ENCODE results near the gene DISP2.
A peak's percentile ranks its signal among the peaks of the same experiment; 100 is the strongest.

Gene DISP2, protein sequence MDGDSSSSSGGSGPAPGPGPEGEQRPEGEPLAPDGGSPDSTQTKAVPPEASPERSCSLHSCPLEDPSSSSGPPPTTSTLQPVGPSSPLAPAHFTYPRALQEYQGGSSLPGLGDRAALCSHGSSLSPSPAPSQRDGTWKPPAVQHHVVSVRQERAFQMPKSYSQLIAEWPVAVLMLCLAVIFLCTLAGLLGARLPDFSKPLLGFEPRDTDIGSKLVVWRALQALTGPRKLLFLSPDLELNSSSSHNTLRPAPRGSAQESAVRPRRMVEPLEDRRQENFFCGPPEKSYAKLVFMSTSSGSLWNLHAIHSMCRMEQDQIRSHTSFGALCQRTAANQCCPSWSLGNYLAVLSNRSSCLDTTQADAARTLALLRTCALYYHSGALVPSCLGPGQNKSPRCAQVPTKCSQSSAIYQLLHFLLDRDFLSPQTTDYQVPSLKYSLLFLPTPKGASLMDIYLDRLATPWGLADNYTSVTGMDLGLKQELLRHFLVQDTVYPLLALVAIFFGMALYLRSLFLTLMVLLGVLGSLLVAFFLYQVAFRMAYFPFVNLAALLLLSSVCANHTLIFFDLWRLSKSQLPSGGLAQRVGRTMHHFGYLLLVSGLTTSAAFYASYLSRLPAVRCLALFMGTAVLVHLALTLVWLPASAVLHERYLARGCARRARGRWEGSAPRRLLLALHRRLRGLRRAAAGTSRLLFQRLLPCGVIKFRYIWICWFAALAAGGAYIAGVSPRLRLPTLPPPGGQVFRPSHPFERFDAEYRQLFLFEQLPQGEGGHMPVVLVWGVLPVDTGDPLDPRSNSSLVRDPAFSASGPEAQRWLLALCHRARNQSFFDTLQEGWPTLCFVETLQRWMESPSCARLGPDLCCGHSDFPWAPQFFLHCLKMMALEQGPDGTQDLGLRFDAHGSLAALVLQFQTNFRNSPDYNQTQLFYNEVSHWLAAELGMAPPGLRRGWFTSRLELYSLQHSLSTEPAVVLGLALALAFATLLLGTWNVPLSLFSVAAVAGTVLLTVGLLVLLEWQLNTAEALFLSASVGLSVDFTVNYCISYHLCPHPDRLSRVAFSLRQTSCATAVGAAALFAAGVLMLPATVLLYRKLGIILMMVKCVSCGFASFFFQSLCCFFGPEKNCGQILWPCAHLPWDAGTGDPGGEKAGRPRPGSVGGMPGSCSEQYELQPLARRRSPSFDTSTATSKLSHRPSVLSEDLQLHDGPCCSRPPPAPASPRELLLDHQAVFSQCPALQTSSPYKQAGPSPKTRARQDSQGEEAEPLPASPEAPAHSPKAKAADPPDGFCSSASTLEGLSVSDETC (N-terminal part only)

DNA sequence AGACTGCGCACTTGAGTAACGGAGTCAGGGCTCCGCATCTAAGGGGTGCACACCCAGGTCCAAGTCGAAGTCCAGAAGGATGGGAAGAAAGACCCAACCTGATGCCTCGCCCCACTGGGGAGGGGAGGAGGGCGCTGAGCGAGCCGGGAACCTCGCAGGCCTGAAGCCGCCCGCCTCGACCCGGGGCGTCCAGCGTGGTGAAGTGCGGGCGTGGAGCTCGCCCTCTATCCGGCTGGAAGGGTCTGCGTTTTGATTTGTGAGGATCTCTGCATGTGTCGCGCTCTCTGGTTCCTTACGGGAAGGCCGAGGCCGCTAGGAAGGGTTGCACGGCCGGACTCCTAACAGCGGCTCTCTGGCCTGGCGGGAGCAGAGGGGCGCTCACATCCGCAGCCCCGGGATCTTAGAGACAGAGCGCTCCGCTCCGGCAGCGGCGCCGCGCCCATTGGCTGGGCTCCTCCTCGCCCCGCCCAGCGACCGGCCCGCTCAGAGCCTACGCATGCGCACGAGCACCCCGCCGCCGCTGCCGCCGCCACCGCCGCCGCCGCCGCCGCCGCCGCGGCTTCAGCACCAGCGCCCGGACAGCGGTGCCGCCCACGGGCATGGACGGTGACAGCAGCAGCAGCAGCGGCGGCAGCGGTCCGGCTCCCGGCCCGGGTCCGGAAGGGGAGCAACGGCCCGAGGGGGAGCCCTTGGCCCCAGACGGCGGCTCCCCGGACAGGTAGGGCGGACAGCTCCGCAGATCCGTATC lies at the start of gene DISP2:
Gene DISP2, plus strand, starts transcription at position 497 of the 748 bp plus-strand sequence. Its CDS starts 103 bp downstream, at position 600.
- Histone ChIP-seq H3K36me3 (ENCODE audit: insufficient read depth, low read length) (no peaks in the 10 kb centered on the region), H3K4me1 (ENCODE audit: insufficient read depth, low read length) (peaks cover 11% of the 10 kb centered on the region), H3K9ac (ENCODE audit: low read depth, low read length) (peak within 1 kb of the TSS; percentile 40), H3K9me3 (ENCODE audit: control insufficient read depth, insufficient read depth, low read length) (no peaks in the 10 kb centered on the region)

DNA sequence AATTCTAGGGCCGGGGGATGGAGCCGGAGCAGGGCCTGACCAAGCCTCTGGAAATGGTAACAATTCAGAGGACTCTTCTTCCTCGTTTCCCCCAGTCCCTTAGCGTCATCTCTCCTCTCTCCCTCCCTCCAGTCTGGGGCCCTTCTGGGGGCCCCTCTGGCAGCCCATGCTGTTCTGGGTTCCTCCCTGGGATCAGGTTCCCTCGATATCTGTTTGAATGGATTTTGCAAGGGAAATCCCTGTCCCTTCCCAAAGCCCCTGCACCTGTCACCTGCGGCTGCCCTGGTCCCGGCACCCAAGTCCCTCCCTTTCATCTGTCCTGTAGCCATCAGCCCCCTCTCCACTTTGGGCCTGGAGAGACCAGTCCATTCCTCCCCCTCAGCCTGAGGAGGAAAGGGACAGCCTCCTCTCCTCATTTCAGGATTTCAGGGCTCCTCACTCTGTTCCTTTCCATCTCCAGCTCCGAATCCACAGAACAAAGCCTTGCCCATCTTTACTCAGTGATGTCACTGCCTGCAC lies 48.6 kb upstream of the DISP2 start:
- H3K36me3 ChIP-seq (ENCODE audit: insufficient read depth, low read length), result no peaks in the 10 kb centered on the region
- no peaks in the 10 kb centered on the region for H3K9me3 ChIP-seq (ENCODE audit: control insufficient read depth, insufficient read depth, low read length)
- H3K9ac ChIP-seq (ENCODE audit: low read depth, low read length), result no peak overlapping the region
- peaks cover 18% of the 10 kb centered on the region; the same call in 1 of the 2 replicates for H3K4me1 ChIP-seq (ENCODE audit: insufficient read depth, low read length)

DNA sequence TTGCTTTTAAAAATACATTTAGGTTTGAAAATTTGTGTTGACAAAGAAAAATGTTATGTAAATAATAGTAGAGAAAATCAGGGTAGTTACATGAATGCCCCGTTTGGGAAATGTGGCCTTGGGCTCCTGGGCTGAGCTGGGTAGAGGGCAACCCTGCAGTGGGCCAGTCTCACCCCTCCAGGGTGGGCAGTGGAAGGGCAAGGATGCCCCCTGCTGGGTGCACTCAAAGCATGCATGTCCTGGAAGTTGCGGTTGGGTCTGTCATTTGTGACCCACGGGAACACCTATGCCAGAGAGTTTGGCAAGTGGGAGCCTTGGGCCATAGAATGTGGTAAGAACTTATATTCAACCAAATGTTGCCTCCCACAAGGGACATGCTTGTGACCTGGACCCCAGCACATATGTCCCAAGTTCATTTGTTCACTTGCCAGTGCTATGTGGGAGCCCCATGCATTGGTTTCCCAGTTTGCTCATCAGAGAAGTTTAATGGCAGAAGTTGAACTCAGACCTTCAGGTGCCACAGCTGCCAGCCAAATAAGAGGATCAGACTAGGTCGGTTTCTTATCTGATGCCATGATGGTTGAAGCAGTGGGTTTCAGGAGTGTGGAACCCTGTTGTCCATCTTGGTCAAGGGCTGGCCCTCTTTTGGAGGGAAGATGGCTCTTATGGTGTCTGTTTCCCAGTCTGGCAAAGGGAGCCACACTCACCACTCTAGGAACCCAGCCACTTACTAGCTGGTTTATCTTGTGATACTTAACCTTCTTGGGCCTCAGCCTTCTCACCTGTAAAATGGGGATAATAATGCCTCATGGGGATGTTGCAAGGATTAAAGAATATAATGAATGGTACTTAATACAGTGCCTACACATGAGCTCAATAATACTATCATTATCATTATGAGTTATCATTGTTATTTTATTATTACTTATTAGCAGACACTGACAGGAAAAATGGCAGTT lies 47.7 kb upstream of the DISP2 start:
- Histone ChIP-seq H3K4me1 (ENCODE audit: insufficient read depth, low read length) (peaks cover 18% of the 10 kb centered on the region; the same call in 1 of the 2 replicates), H3K9ac (ENCODE audit: low read depth, low read length) (no peak overlapping the region), H3K36me3 (ENCODE audit: insufficient read depth, low read length) (no peaks in the 10 kb centered on the region), H3K9me3 (ENCODE audit: control insufficient read depth, insufficient read depth, low read length) (no peaks in the 10 kb centered on the region)

DNA sequence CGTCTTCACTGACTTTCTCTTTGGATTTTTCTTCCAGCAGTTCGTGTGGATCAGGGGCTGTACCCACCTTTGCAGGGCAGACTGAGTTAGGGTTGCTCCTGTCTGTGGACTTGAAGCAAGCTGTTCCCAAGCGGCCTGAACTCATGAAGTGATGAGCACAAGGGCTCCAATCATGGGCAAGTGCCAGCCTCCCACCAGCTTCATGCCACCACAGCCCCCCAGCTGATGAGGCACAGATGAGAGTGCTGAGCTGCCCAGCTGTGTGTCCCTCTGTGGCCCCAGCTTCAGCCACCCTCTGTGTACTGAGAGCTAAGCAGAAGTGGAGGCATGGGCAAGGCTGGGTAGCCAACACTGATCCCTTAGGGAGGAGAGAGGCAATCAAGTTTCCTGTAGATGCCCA lies 47.0 kb upstream of the DISP2 start:
- H3K9me3 ChIP-seq (ENCODE audit: control insufficient read depth, insufficient read depth, low read length), result no peaks in the 10 kb centered on the region
- H3K4me1 ChIP-seq (ENCODE audit: insufficient read depth, low read length), result peaks cover 18% of the 10 kb centered on the region; the same call in 1 of the 2 replicates
- no peaks in the 10 kb centered on the region for H3K36me3 ChIP-seq (ENCODE audit: insufficient read depth, low read length)
- H3K9ac ChIP-seq (ENCODE audit: low read depth, low read length), result no peak overlapping the region

DNA sequence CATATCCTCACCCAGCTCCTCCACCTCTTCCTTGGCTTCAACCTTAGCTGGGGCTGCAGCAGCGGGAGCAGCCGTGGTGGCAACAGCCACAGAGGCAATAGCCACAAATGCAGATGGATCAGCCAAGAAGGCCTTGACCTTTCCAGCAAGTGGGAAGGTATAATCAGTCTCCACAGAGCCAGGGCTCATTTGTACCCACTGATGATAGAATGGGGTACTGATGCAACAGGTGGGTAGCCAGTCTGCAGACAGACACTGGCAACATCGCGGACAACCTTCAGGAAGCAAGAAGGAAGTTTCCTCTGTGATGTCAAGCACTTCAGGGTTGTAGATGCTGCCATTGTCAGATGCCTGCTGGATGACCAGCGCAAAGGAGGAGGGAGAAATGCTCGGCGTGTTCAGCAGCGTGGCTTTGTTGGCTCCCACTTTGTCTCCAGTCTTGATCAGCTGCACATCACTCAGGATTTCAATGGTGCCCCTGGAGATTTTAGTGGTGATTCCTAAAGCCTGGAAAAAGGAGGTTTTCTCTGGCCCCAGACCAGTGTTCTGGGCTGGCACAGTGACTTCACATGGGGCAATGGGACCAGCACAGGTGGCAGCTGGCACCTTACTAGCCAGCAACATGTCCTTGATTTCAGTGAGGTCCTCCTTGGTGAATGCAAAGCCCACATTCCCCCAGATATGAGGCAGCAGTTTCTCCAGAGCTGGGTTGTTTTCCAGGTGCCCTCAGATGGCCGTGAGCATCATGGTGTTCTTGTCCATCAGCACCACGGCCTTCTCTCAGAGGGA lies 45.5 kb upstream of the DISP2 start:
- Histone ChIP-seq H3K4me1 (ENCODE audit: insufficient read depth, low read length) (peaks cover 11% of the 10 kb centered on the region; the same call in 1 of the 2 replicates), H3K36me3 (ENCODE audit: insufficient read depth, low read length) (no peaks in the 10 kb centered on the region), H3K9ac (ENCODE audit: low read depth, low read length) (no peak overlapping the region), H3K9me3 (ENCODE audit: control insufficient read depth, insufficient read depth, low read length) (no peaks in the 10 kb centered on the region)

DNA sequence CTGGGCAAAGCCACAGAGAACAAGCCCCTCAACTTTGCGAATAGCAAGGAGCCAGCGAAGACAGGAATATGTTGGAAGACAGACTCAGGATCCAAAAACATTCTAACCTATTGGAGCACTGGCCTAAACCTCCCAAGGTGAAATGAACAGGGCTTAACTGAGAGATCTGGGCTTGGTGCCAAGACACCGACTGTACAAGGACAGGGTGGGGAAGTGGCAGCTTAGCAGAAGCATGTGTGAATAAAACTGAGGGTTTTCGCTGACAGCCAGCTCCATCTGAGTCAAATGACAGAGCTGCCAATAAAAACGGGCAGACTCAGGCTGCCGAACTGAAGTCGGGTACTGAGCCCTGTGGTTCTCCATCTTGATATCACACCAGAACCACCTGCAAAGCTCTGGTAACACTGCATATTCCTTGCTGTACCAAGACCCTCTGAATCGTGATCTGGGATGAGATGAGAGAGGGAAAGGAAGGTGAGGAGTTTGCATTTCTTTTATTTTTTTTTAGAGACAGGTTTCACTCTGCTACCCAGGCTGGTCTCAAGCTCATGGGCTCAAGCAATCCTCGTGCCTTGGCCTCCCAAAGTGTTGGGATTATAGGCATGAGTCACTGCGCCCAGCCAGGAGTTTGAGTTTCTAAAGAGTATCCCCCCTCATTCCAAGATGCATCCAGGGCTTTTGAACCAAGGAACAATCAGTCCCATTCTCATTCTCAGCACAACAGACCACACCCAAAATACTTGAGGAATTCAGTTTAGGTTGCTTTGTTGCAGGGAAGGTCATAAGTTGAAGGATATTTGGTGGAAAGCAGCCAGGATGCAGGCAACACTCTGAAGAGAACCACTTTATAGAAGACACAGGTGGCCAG lies 44.3 kb upstream of the DISP2 start:
- Histone ChIP-seq H3K9me3 (ENCODE audit: control insufficient read depth, insufficient read depth, low read length) (no peaks in the 10 kb centered on the region), H3K4me1 (ENCODE audit: insufficient read depth, low read length) (peaks cover 11% of the 10 kb centered on the region; the same call in 1 of the 2 replicates), H3K9ac (ENCODE audit: low read depth, low read length) (no peak overlapping the region), H3K36me3 (ENCODE audit: insufficient read depth, low read length) (no peaks in the 10 kb centered on the region)

DNA sequence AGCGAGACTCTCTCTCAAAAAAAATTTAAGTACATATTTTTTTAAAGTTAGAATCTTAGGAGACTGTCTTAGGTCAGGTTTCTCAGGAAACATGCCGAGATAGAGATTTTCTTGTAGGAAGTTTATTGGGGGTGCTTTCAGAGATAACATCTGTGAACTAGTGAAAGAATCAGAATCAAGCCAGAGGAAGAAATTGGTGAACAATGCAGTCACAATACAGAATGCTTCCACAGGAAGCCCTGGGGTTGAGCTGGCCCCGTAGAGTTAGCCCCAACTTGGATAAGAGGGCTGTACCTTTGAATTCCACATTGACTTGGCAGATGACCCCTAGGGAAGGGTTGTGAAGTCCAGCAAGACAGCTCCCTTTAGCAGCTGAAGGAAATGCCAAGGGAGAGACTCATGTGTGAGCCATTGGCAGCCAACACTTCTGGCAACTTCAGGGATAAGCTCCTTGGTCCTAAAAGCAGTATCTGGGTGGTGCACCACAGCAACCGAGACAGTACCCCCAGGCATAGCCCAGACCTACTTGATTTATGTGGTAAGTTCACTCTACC lies 43.2 kb upstream of the DISP2 start:
- H3K9ac ChIP-seq (ENCODE audit: low read depth, low read length), result no peak overlapping the region
- no peaks in the 10 kb centered on the region for H3K36me3 ChIP-seq (ENCODE audit: insufficient read depth, low read length)
- peaks cover 2% of the 10 kb centered on the region; the same call in 1 of the 2 replicates for H3K4me1 ChIP-seq (ENCODE audit: insufficient read depth, low read length)
- no peaks in the 10 kb centered on the region for H3K9me3 ChIP-seq (ENCODE audit: control insufficient read depth, insufficient read depth, low read length)

DNA sequence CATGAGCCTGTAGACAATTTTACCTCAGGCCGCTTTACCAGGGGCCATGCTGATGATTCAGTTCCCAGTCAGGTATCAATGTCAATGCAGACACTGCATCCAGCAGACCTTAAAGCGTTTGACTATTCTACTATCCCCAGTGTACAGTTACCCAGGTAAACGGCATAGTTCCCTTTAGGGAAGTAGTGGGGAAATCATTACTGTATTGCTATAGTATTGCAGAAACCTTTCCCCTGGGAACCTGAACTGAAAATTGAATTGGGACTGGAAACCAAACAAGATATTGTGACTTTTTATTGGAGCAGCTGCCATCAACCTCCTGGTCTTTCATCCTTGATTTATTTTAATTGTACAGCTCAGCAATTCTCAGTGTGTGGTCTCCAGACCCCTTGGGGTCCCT lies 41.1 kb upstream of the DISP2 start:
- Histone ChIP-seq H3K36me3 (ENCODE audit: insufficient read depth, low read length) (no peaks in the 10 kb centered on the region), H3K9ac (ENCODE audit: low read depth, low read length) (no peak overlapping the region), H3K9me3 (ENCODE audit: control insufficient read depth, insufficient read depth, low read length) (no peaks in the 10 kb centered on the region), H3K4me1 (ENCODE audit: insufficient read depth, low read length) (peaks cover 9% of the 10 kb centered on the region; the same call in 1 of the 2 replicates)

DNA sequence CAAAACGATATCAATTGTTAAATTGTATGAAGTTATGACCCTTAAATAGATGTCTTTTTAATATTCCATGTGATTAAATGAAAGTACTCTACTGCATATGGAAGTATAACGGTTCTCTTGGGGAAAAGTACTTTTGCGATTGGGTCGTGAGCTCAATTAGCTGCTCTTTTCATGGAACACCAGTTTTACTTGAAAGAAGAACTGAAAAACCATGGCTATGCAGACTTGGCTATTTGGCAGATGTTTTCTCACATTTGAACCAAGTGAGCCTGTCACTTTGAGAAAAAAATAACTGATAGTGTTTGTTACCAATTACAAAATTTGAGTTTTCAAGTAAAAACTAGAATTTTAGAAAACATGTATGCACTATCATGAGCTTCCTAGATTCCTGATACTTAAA lies 40.4 kb upstream of the DISP2 start:
- no peak overlapping the region for H3K9ac ChIP-seq (ENCODE audit: low read depth, low read length)
- no peaks in the 10 kb centered on the region for H3K36me3 ChIP-seq (ENCODE audit: insufficient read depth, low read length)
- H3K4me1 ChIP-seq (ENCODE audit: insufficient read depth, low read length), result peaks cover 15% of the 10 kb centered on the region
- H3K9me3 ChIP-seq (ENCODE audit: control insufficient read depth, insufficient read depth, low read length), result no peaks in the 10 kb centered on the region

DNA sequence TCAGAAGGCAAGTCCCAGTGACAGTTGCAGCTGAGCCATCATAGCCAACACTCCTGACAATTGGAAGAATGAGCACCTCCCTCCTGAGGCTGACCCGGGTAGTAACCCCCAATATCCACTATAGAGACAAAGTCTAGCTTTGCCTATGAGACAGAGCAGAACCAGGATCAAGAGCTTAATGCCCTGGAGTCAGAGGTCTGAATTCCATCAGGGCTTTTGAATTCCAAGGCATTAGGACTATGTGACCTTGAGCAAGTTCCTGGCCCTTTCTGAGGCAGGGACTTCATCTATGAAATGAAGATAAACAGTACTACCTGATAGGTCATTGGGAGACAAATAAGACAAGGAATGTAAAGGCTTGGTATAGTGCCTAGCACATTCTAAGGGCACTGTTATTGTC lies 37.6 kb upstream of the DISP2 start:
- H3K4me1 ChIP-seq (ENCODE audit: insufficient read depth, low read length), result peaks cover 21% of the 10 kb centered on the region
- no peak overlapping the region for H3K9ac ChIP-seq (ENCODE audit: low read depth, low read length)
- H3K36me3 ChIP-seq (ENCODE audit: insufficient read depth, low read length), result no peaks in the 10 kb centered on the region
- H3K9me3 ChIP-seq (ENCODE audit: control insufficient read depth, insufficient read depth, low read length), result no peaks in the 10 kb centered on the region

DNA sequence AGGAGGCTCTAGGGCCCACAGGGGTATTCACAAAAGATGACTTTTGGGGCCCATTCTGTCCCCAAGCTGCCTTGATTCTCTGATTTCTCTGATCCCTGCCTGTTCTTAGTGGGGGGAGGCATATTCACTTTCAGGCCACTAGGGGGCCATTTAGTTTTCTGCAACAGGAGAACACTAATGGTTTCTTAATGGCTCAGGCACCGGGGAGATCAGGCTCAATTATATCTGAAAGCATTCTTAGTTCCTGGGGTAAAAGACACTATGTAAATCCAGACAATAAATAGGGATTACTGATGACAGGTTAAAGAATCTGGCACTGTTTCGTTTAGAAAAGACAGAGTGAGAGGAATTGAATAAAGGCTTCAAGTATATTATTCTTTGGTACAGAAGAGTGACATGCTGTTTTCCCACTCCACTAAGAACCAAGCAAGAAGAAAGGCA lies 37.1 kb upstream of the DISP2 start:
- Histone ChIP-seq H3K36me3 (ENCODE audit: insufficient read depth, low read length) (no peaks in the 10 kb centered on the region), H3K4me1 (ENCODE audit: insufficient read depth, low read length) (peaks cover 23% of the 10 kb centered on the region), H3K9me3 (ENCODE audit: control insufficient read depth, insufficient read depth, low read length) (no peaks in the 10 kb centered on the region), H3K9ac (ENCODE audit: low read depth, low read length) (no peak overlapping the region)

All from ES-I3 (cell line).